GM23338 (cell line): ENCODE data around the gene STIM2.

Experiments used
- JUNB ChIP-seq: IDR thresholded peaks from one replicate; pipeline ENCODE4 v1.6.1; 2016; ENCODE audit warnings: antibody characterized with exemption; ENCODE audit not compliant: unreplicated experiment
- POLR2AphosphoS5 ChIP-seq: IDR thresholded peaks from 2 replicates; pipeline ENCODE4 v1.6.1; 2016; ENCODE audit warnings: antibody characterized with exemption, low read depth
- TF ChIP-seq, protein P1 (sequence below), 2 experiments: fragments of 200-600 bp in 1 of 2; sonication (generic) in 1 of 2; conservative IDR thresholded peaks; 2 replicates each; pipeline versions ENCODE4 v1.5.1 to v1.6.1; 2016 to 2017; ENCODE audit warnings: antibody characterized with exemption in 2 of 2, low read depth in 2 of 2, mild to moderate bottlenecking in 2 of 2, moderate library complexity in 1 of 2

DNA sequence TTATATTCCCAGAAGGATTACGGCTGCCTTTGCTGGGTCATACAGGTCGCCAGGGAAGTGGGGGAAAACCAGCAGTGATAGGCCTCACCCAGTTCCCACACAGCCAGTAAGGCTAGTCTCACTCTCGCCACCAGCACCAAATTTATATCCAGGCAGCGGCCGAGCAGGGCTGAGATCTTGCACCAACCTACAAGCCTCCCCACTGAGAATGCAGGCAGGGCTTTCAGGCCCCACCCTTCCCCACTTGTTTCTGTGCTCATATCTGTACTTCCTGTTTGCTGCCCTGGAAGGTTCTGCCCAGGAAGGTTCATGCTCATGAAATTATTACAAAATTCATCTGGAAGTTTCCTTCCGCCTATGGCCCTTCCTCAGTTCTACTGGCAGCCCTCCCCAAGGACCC, 179.7 kb downstream of the STIM2 start:
- TF ChIP-seq, protein P1, sequence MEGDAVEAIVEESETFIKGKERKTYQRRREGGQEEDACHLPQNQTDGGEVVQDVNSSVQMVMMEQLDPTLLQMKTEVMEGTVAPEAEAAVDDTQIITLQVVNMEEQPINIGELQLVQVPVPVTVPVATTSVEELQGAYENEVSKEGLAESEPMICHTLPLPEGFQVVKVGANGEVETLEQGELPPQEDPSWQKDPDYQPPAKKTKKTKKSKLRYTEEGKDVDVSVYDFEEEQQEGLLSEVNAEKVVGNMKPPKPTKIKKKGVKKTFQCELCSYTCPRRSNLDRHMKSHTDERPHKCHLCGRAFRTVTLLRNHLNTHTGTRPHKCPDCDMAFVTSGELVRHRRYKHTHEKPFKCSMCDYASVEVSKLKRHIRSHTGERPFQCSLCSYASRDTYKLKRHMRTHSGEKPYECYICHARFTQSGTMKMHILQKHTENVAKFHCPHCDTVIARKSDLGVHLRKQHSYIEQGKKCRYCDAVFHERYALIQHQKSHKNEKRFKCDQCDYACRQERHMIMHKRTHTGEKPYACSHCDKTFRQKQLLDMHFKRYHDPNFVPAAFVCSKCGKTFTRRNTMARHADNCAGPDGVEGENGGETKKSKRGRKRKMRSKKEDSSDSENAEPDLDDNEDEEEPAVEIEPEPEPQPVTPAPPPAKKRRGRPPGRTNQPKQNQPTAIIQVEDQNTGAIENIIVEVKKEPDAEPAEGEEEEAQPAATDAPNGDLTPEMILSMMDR (conservative IDR thresholded peaks at IDR 0.05; ENCODE audit: low read depth in 2 of 2), result no peak
- TF ChIP-seq POLR2AphosphoS5 (no peak), JUNB (no peak)
